ENCODE data around the gene TMEM89.

TMEM89 gene

GRCh38 chr3:48624767-48625166 lies 3.2 kb upstream of the TMEM89 start:
- Histone ChIP-seq H3K4me1 (ENCODE audit: insufficient read depth, insufficient read length) (peaks cover 3% of the 10 kb centered on the region), H3K9me3 (ENCODE audit: insufficient read depth, low read length) (no peaks in the 10 kb centered on the region), H3K27me3 (ENCODE audit: insufficient read depth, insufficient read length) (no peaks in the 10 kb centered on the region), H3K36me3 (ENCODE audit: insufficient read depth, insufficient read length, low read length) (peaks cover 69% of the 10 kb centered on the region), H3K9ac (ENCODE audit: insufficient read length, low read depth) (no peak overlapping the region), H3K4me3 (ENCODE audit: insufficient read length, low read depth) (no peak overlapping the region)
- DNase-seq (ENCODE audit: low read depth, low spot score) = no peak
- TF ChIP-seq ZNF274 (IDR thresholded peaks at IDR 0.05; ENCODE audit: low read depth, low read length) (no peak), YY1 (IDR thresholded peaks at IDR 0.05; ENCODE audit: insufficient read depth, insufficient read length) (no peak), SUZ12 (IDR thresholded peaks at IDR 0.05; ENCODE audit: extremely low read depth, insufficient read depth, insufficient read length) (no peak)

- Histone ChIP-seq H3K9me3 (ENCODE audit: insufficient read depth, low read length) (peaks cover 3% of the 10 kb centered on the region), H3K36me3 (ENCODE audit: insufficient read depth, insufficient read length, low read length) (peaks cover 63% of the 10 kb centered on the region), H3K4me3 (ENCODE audit: insufficient read length, low read depth) (no peak overlapping the region), H3K4me1 (ENCODE audit: insufficient read depth, insufficient read length) (no peaks in the 10 kb centered on the region), H3K27me3 (ENCODE audit: insufficient read depth, insufficient read length) (no peaks in the 10 kb centered on the region), H3K9ac (ENCODE audit: insufficient read length, low read depth) (no peak overlapping the region)
- DNase-seq (ENCODE audit: low read depth, low spot score) = no peak
- TF ChIP-seq SUZ12 (IDR thresholded peaks at IDR 0.05; ENCODE audit: extremely low read depth, insufficient read depth, insufficient read length) (no peak), YY1 (IDR thresholded peaks at IDR 0.05; ENCODE audit: insufficient read depth, insufficient read length) (no peak), ZNF274 (IDR thresholded peaks at IDR 0.05; ENCODE audit: low read depth, low read length) (no peak)
These were observed 2.4 kb upstream of the TMEM89 start for GRCh38 chr3:48623851-48624547.

- no peak for DNase-seq (ENCODE audit: low read depth, low spot score)
- Histone ChIP-seq H3K4me1 (ENCODE audit: insufficient read depth, insufficient read length) (no peaks in the 10 kb centered on the region), H3K36me3 (ENCODE audit: insufficient read depth, insufficient read length, low read length) (peaks cover 27% of the 10 kb centered on the region), H3K4me3 (ENCODE audit: insufficient read length, low read depth) (no peak overlapping the region), H3K27me3 (ENCODE audit: insufficient read depth, insufficient read length) (no peaks in the 10 kb centered on the region), H3K9ac (ENCODE audit: insufficient read length, low read depth) (no peak overlapping the region), H3K9me3 (ENCODE audit: insufficient read depth, low read length) (peaks cover 36% of the 10 kb centered on the region)
- TF ChIP-seq ZNF274 (IDR thresholded peaks at IDR 0.05; ENCODE audit: low read depth, low read length) = no peak
- TF ChIP-seq SUZ12 (IDR thresholded peaks at IDR 0.05; ENCODE audit: extremely low read depth, insufficient read depth, insufficient read length) = no peak
- no peak for TF ChIP-seq YY1 (IDR thresholded peaks at IDR 0.05; ENCODE audit: insufficient read depth, insufficient read length)
These were observed 1.7 kb downstream of the TMEM89 start for GRCh38 chr3:48619541-48620524.

GRCh38 chr3:48617559-48617958 lies 4.0 kb downstream of the TMEM89 start:
- Histone ChIP-seq H3K4me1 (ENCODE audit: insufficient read depth, insufficient read length) (no peaks in the 10 kb centered on the region), H3K9me3 (ENCODE audit: insufficient read depth, low read length) (peaks cover 36% of the 10 kb centered on the region), H3K27me3 (ENCODE audit: insufficient read depth, insufficient read length) (no peaks in the 10 kb centered on the region), H3K4me3 (ENCODE audit: insufficient read length, low read depth) (no peak overlapping the region), H3K9ac (ENCODE audit: insufficient read length, low read depth) (no peak overlapping the region), H3K36me3 (ENCODE audit: insufficient read depth, insufficient read length, low read length) (peaks cover 20% of the 10 kb centered on the region)
- no peak for DNase-seq (ENCODE audit: low read depth, low spot score)
- TF ChIP-seq YY1 (IDR thresholded peaks at IDR 0.05; ENCODE audit: insufficient read depth, insufficient read length) = no peak
- no peak for TF ChIP-seq SUZ12 (IDR thresholded peaks at IDR 0.05; ENCODE audit: extremely low read depth, insufficient read depth, insufficient read length)
- no peak for TF ChIP-seq ZNF274 (IDR thresholded peaks at IDR 0.05; ENCODE audit: low read depth, low read length)

GRCh38 chr3:48614044-48614443 lies 7.5 kb downstream of the TMEM89 start:
- no peak for DNase-seq (ENCODE audit: low read depth, low spot score)
- Histone ChIP-seq H3K36me3 (ENCODE audit: insufficient read depth, insufficient read length, low read length) (peaks cover 9% of the 10 kb centered on the region), H3K27me3 (ENCODE audit: insufficient read depth, insufficient read length) (no peaks in the 10 kb centered on the region), H3K4me1 (ENCODE audit: insufficient read depth, insufficient read length) (peaks cover 2% of the 10 kb centered on the region), H3K4me3 (ENCODE audit: insufficient read length, low read depth) (no peak overlapping the region), H3K9ac (ENCODE audit: insufficient read length, low read depth) (no peak overlapping the region), H3K9me3 (ENCODE audit: insufficient read depth, low read length) (peaks cover 33% of the 10 kb centered on the region)
- no peak for TF ChIP-seq YY1 (IDR thresholded peaks at IDR 0.05; ENCODE audit: insufficient read depth, insufficient read length)
- TF ChIP-seq ZNF274 (IDR thresholded peaks at IDR 0.05; ENCODE audit: low read depth, low read length) = no peak
- no peak for TF ChIP-seq SUZ12 (IDR thresholded peaks at IDR 0.05; ENCODE audit: extremely low read depth, insufficient read depth, insufficient read length)

- no peak for TF ChIP-seq ZNF274 (IDR thresholded peaks at IDR 0.05; ENCODE audit: low read depth, low read length)
- no peak for TF ChIP-seq SUZ12 (IDR thresholded peaks at IDR 0.05; ENCODE audit: extremely low read depth, insufficient read depth, insufficient read length)
- no peak for TF ChIP-seq YY1 (IDR thresholded peaks at IDR 0.05; ENCODE audit: insufficient read depth, insufficient read length)
- Histone ChIP-seq H3K4me1 (ENCODE audit: insufficient read depth, insufficient read length) (peaks cover 2% of the 10 kb centered on the region), H3K27me3 (ENCODE audit: insufficient read depth, insufficient read length) (no peaks in the 10 kb centered on the region), H3K36me3 (ENCODE audit: insufficient read depth, insufficient read length, low read length) (peaks cover 18% of the 10 kb centered on the region), H3K9me3 (ENCODE audit: insufficient read depth, low read length) (peaks cover 16% of the 10 kb centered on the region), H3K9ac (ENCODE audit: insufficient read length, low read depth) (no peak overlapping the region), H3K4me3 (ENCODE audit: insufficient read length, low read depth) (no peak overlapping the region)
- DNase-seq (ENCODE audit: low read depth, low spot score) = no peak
These were observed 9.3 kb downstream of the TMEM89 start for GRCh38 chr3:48612309-48612708.

All from NT2/D1 (cell line).